T47D (cell line): ENCODE measurements around the gene NAB1.
"Not testable (repeated sequence)": the region's sequence is repeated elsewhere in the genome, so short reads cannot be mapped to it uniquely, and the experiment has no call there.

Experiments used
- DNase-seq, 2 experiments: peaks; one replicate each; pipeline versions ENCODE4 v3.0.0 to v3.0.0-alpha.2; 2011 to 2012; ENCODE audit warnings: low read depth in 1 of 2, low spot score in 1 of 2
- JUND ChIP-seq: IDR thresholded peaks from 2 replicates; pipeline ENCODE4 v1.6.1; 2012; ENCODE audit warnings: low read depth
- in situ Hi-C: cut with HindIII; loops from 2 replicates; pipeline ENCODE4 v1.10.0; 2016; ENCODE audit warnings: low sequenced_read_pairs, low pct_unique_long_range_greater_than_20kb

NAB1 gene

DNA sequence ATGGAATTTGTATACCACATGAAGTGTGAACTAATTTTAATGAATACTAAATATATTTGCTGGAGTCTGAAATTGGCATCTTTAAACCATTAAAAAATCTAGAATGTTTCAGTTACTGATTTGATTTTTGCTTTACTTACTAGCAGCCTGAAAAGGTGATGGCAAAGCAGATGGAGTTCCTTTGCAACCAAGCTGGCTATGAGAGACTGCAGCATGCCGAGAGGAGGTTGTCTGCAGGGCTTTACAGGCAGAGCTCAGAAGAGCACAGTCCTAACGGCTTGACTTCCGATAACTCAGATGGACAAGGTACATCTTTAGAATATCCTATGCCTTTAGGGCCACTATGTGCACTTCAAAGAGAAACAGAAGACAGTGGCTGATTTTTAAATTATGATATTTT lies 36.5 kb downstream of the NAB1 start:
- no peak for TF ChIP-seq JUND
- in situ Hi-C loops: no loop called here
- no peak for DNase-seq

DNA sequence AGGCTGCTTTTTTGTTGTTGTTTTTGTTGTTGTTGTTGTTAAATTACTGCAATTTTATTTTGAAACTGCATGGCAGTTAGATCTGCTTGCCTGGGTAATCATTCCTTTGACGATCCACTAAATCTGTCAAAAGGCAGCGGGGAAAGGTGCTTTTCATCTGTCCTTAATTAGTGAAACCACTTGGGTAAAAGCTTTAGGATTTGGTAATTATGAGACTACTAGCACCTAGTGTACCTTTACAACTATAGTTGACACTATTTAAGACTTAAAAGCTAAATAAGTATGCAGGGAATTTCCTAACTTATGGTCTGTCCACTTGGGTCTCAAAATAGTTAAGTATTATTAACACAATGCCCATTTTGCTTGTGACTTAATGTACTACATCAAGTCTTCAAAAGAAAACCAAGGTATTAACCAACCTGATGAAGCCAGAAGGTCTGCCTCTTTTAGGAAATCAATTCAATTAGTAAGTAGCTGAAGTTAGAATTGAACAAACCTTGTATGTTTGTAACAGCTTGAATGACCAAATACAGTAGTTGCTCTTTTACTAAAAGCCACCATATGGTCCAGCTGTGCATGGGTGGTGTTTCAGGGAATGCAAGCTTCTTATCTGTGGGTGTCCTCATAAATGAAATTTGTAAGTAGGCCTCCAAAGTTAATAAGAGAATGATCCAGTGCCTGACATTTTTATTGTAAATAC lies 44.8 kb downstream of the NAB1 start:
- in situ Hi-C loops: no loop called here
- no peak for DNase-seq
- no peak for TF ChIP-seq JUND

GRCh38 chr2:190694479-190694878 lies 45.6 kb downstream of the NAB1 start:
- no peak for DNase-seq
- no peak for TF ChIP-seq JUND
- in situ Hi-C loops: no loop called here

GRCh38 chr2:190695739-190696138 lies 46.9 kb downstream of the NAB1 start:
- no peak for DNase-seq
- in situ Hi-C loops: no loop called here
- TF ChIP-seq JUND: no peak

- DNase-seq: peak in 1 of 2 experiments; percentile 23
- in situ Hi-C loops: no loop called here
- TF ChIP-seq JUND: no peak
These were observed 48.0 kb downstream of the NAB1 start for GRCh38 chr2:190696792-190697398.

DNA sequence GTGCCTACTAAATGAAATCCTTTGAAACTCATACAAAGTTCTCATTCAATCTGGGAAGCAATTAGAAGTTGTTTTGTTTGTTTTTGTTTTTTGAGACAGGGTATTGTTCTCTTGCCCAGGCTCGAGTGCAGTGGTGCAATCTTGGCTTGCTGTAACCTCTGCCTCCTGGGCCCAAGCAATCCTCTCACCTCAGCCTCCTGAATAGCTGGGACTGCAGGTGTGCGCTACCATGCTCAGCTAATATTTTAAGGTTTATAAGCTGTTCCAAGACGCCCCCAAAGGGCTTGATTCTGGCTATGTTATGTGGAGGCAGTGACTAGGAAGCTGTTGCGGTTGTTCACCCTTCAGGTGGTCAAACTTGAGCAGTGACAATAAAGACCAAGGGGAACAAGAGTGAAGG lies 48.5 kb downstream of the NAB1 start:
- no peak for TF ChIP-seq JUND
- DNase-seq: no peak
- in situ Hi-C loops: no loop called here

DNA sequence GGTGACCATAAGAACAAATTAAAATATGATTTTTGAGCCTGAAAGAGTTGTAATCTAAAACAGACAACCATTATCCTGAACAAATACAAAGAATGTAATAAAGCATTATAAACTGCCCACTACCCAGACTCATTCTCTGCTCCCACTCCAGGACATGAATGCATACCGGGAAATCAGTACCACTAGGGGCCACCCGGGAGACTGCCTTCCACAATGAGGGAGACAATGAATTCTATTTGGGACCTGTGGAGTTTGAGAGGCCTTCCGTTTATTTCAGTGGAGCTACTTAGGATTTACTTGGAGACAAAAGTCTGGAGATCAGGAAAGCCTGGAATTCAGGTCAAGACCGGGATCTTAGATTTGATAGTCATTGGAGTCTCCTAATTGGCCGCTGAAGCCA lies 50.0 kb downstream of the NAB1 start:
- no peak for DNase-seq
- TF ChIP-seq JUND: no peak
- in situ Hi-C loops: no loop called here

- no peak for TF ChIP-seq JUND
- in situ Hi-C loops: no loop called here
- no peak for DNase-seq
These were observed 52.7 kb downstream of the NAB1 start for GRCh38 chr2:190701586-190701985.

GRCh38 chr2:190705280-190705679 lies 56.4 kb downstream of the NAB1 start:
- in situ Hi-C loops: no loop called here
- no peak for DNase-seq
- TF ChIP-seq JUND: no peak

DNA sequence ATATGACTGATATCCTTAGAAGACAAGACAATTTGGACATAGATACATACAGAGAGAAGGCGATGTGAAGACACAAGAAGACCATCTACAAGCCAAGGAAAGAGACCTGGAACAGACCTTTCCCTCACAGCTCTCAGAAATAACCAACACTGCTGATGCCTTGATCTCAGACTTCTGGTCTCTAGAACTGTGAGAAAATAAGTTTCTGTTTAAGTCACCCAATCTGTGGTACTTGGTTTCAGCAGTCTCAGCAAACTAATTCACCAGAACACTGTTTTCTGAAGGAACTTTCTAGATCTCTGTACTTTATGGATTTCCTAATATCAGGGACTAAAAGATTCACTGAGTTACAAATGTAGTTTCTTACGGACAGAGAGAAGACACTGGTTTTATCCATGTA lies 58.8 kb downstream of the NAB1 start:
- no peak for DNase-seq
- TF ChIP-seq JUND: no peak
- in situ Hi-C loops: no loop called here

DNA sequence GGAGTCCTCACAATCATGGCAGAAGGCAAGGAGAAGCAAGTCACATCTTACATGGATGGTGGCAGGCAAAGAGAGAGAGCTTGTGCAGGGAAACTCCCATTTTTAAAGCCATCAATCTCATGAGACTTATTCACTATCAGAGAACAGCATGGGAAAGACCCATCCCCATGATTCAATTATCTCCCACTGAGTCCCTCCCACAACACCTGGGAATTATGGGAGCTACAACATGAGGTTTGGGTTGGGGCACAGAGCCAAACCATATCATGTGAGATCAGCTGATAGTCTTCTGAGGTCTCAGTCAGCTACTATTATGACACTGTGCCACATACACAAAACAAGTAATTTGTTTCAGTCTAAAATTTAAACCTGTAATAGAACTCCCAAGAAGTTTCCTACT lies 59.8 kb downstream of the NAB1 start:
- in situ Hi-C loops, DNase-seq: not testable (repeated sequence)

DNA sequence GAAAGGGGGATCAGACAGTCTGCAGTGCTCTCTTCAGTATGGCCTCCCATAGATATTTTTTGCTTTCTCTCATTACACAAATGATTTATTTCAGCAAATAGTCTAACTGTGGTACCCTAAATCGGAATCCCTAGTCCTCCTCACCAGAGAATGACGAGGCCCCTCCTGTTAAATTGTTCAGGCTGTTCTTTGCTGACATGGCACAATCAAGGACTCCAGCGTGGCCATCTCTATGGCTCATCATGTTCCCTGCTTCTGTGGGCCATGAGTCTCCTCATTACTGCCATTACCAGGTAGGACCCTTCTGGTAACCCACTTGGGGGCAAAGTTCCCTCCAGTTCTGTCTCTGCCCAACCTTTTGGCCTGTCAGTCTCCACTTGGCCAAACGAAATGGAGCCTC lies 62.2 kb downstream of the NAB1 start:
- in situ Hi-C loops: no loop called here
- DNase-seq: no peak
- no peak for TF ChIP-seq JUND

DNA sequence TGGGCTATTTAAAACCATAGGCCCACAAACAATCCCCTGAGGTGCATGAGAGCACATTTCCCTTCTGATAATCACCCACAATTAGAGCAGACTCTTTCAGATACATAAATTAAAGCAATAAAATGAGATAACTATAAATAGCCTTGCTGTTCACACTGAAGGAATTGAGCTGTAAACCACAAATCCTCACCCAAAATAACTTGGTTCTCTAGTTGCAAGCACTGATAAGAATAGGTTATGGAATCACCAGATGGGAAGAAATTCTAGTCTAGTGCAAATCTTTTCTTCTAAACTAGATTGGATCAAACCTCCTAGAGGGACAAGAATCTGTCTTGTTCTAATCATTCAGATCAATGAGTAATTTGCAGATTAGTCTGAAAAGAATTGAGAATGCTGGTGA lies 64.6 kb downstream of the NAB1 start:
- TF ChIP-seq JUND: no peak
- in situ Hi-C loops: no loop called here
- no peak for DNase-seq

- in situ Hi-C loops: no loop called here
- TF ChIP-seq JUND: no peak
- no peak for DNase-seq
These were observed 66.1 kb downstream of the NAB1 start for GRCh38 chr2:190714958-190715357.
